Kidney (tissue), 14 donors: Measurements from ENCODE around the gene NEGR1. TPM values are rescaled to one million over a fixed set of nuclear protein-coding genes. Genes with fewer than 3 reads are reported as not detected.

ENCODE experiments used
- DNase-seq, 5 donors: peaks; one replicate each; pipeline ENCODE4 v3.0.0-alpha.2; 2013 to 2020
- FAIRE-seq: peaks from 2 replicates; lab custom pipeline; 2012; peaks lifted over from hg19 to GRCh38; lab: Jason Lieb, UNC
- H3K27ac ChIP-seq, 2 donors: one replicate each; pipeline ENCODE4 v1.7.0; 2013; ENCODE audit warnings: low read depth in 2 of 2, low read length in 2 of 2, inconsistent platforms in 1 of 2
- H3K27me3 ChIP-seq: one replicate; pipeline ENCODE4 v1.7.1; 2013; ENCODE audit warnings: low read length, inconsistent platforms; ENCODE audit not compliant: control insufficient read depth, insufficient read depth
- H3K36me3 ChIP-seq, 3 donors: one replicate each; pipeline versions ENCODE4 v1.7.0 to v1.7.1; 2013; ENCODE audit warnings: low read length in 3 of 3, control low read depth in 1 of 3, inconsistent platforms in 1 of 3; ENCODE audit not compliant: insufficient read depth in 3 of 3, control insufficient read depth in 2 of 3
- H3K4me1 ChIP-seq, 3 donors: one replicate each; pipeline versions ENCODE4 v1.7.0 to v1.7.1; 2013; ENCODE audit warnings: low read length in 3 of 3, inconsistent platforms in 1 of 3, low read depth in 1 of 3; ENCODE audit not compliant: control insufficient read depth in 2 of 3, insufficient read depth in 2 of 3
- H3K4me3 ChIP-seq, 3 donors: one replicate each; pipeline versions ENCODE4 v1.7.0 to v1.8.1; 2013; ENCODE audit warnings: low read length in 3 of 3, control low read depth in 1 of 3, inconsistent platforms in 1 of 3
- H3K9ac ChIP-seq, 3 donors: one replicate each; pipeline versions ENCODE4 v1.7.0 to v1.7.1; 2013; ENCODE audit warnings: low read length in 3 of 3, control low read depth in 1 of 3, inconsistent platforms in 1 of 3
- H3K9me3 ChIP-seq, 3 donors: one replicate each; pipeline versions ENCODE4 v1.7.0 to v1.7.1; 2013; ENCODE audit warnings: low read length in 3 of 3, control low read depth in 1 of 3, inconsistent platforms in 1 of 3; ENCODE audit not compliant: control insufficient read depth in 2 of 3, insufficient read depth in 1 of 3
- intact Hi-C: fragments of 100-400 bp; cut with DNase I; formaldehyde crosslinking; loops from one replicate; pipeline ENCODE4 v1.11.1; 2022
- polyA plus RNA-seq: library from polyadenylated mRNA; stranded (reverse); fragments of 350-450 nt; fragmentation: Illumina TruSeq; extraction: RNeasy Lipid Tissue Mini Kit (QIAGEN cat#74804); gene quantifications from one replicate; pipeline ENCODE4 v1.2.3, GENCODE V29; 2014; ENCODE audit warnings: low read depth, low replicate concordance; ENCODE audit not compliant: insufficient read depth
- total RNA-seq: library from RNA; stranded (reverse); fragmentation: NEBNext Ultra II Directional; extraction: Animal tissue kit (Norgen Biotek cat#: 25700); gene quantifications from one replicate; pipeline ENCODE4 v1.2.1, GENCODE V29; 2021
- TF ChIP-seq, protein P1 (sequence below): IDR thresholded peaks from 3 replicates; pipeline ENCODE4 v1.5.1; 2012; ENCODE audit warnings: mild to moderate bottlenecking, moderate library complexity, borderline replicate concordance; ENCODE audit not compliant: insufficient read depth; ENCODE audit errors: extremely low read depth
- donor health status: control.
- donor health status: control.
- donor health status: control.
- donor health status: control.
- donor health status: control.
- donor health status: DM: yes; HTN: yes; CAD: no.
- donor health status: Normal renal cell carcinoma (clear cell type).

The NEGR1 gene
- total and polyA plus RNA-seq, 2 donors from 2014 or later: 3.0 to 10.2 TPM

DNA sequence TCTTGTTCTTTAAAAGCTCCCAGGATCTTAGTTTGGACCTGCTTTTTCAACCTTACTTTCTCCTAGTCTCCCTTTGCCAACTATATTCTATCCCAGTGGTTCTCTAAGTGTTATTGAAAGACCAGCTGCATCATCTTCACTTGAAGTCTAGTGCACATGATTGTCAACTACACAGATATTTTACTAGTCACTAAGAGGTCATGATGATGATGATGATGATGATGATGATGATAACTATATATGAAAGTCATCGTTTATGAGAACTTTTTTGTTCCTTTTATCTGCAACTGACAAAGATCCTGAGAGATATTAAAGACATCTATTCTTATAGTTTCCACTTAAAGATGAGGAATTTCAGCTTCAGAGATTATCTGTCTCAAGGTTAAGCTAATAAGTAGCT is 722.5 kb downstream of the NEGR1 start:
- no peaks in the 10 kb centered on the region for H3K4me1 ChIP-seq
- no peak for DNase-seq
- H3K36me3 ChIP-seq: no peaks in the 10 kb centered on the region
- H3K4me3 ChIP-seq: no peak overlapping the region
- intact Hi-C loops: no loop called here
- TF ChIP-seq, protein P1, sequence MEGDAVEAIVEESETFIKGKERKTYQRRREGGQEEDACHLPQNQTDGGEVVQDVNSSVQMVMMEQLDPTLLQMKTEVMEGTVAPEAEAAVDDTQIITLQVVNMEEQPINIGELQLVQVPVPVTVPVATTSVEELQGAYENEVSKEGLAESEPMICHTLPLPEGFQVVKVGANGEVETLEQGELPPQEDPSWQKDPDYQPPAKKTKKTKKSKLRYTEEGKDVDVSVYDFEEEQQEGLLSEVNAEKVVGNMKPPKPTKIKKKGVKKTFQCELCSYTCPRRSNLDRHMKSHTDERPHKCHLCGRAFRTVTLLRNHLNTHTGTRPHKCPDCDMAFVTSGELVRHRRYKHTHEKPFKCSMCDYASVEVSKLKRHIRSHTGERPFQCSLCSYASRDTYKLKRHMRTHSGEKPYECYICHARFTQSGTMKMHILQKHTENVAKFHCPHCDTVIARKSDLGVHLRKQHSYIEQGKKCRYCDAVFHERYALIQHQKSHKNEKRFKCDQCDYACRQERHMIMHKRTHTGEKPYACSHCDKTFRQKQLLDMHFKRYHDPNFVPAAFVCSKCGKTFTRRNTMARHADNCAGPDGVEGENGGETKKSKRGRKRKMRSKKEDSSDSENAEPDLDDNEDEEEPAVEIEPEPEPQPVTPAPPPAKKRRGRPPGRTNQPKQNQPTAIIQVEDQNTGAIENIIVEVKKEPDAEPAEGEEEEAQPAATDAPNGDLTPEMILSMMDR: no peak
- H3K27me3 ChIP-seq: no peaks in the 10 kb centered on the region
- H3K9me3 ChIP-seq: no peaks in the 10 kb centered on the region
- no peak overlapping the region for H3K9ac ChIP-seq
- H3K27ac ChIP-seq: no peak overlapping the region
- no peak for FAIRE-seq

DNA sequence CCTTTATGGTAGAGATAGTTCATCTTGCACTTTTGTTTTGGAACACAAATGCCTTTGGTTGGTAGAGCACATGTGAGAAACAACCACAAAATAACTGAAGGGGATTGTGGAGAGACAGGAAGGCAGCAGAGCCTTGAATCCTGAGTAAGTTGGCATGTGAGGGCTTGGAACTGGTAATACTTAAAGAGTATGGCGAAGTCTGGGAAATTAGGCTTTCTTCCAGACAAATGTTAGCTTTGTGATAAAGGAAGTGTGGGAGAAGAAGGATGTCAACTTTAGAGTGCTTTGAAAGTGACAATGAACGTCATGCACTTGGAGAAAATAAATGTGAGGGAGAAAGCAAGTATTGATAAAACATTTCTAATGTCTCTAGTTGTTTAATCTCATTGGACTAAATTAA is 725.2 kb downstream of the NEGR1 start:
- no peak for DNase-seq
- H3K27ac ChIP-seq: no peak overlapping the region
- H3K9me3 ChIP-seq: no peaks in the 10 kb centered on the region
- no peak overlapping the region for H3K4me3 ChIP-seq
- H3K36me3 ChIP-seq: no peaks in the 10 kb centered on the region
- TF ChIP-seq, protein P1: no peak
- H3K9ac ChIP-seq: no peak overlapping the region
- no peak for FAIRE-seq
- intact Hi-C loops: no loop called here
- no peaks in the 10 kb centered on the region for H3K4me1 ChIP-seq
- no peaks in the 10 kb centered on the region for H3K27me3 ChIP-seq

DNA sequence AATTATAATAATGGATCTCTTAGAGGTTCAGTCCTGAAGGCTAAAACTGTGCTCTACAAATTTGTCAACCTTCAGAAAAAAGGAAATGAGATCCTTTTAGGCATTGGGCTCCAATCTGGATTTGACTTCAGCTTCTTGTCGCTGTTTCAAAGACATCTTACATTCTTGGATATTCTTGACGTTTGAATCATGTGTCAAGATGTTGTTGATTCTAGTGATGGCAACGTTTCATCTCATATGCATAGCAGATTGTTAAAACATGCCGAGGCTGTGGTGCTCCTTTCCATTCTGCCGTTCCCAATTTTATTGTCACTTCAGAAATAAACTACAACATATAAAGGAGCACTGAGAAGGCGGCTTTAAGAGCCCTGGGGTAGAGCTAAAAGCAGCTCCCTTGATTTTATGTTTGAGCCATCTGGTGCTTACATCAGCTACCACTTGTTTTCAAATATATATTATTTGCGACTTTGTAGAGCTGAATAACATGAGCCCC is 733.9 kb downstream of the NEGR1 start:
- Histone ChIP-seq H3K27me3 (no peaks in the 10 kb centered on the region), H3K9me3 (no peaks in the 10 kb centered on the region), H3K4me3 (no peak overlapping the region), H3K36me3 (no peaks in the 10 kb centered on the region), H3K4me1 (no peaks in the 10 kb centered on the region), H3K9ac (no peak overlapping the region), H3K27ac (no peak overlapping the region)
- TF ChIP-seq, protein P1: no peak
- DNase-seq: no peak
- intact Hi-C loops: no loop called here
- FAIRE-seq: no peak

DNA sequence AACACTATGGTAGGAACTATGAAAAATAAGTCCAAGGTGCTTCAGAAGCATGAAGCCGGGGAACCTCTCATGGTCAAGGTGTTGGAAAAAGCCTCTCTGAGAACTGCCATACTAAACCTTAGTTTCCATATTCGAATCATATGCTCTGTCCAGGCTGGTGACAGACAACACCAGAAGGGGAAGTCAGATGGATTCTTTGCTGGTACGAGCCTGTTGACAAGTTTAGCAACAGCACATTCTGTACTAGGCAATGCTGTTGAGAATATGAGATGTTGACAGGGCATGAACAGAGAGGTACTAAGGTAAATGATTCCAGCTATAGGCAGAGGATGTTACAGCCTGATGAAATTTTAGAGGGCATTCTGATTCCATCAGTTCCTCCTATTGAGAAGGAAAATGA is 740.2 kb downstream of the NEGR1 start:
- Histone ChIP-seq H3K27me3 (no peaks in the 10 kb centered on the region), H3K9ac (no peak overlapping the region), H3K4me1 (no peaks in the 10 kb centered on the region), H3K27ac (no peak overlapping the region), H3K36me3 (peaks cover 0 to 2% (median 0%) of the 10 kb centered on the region in 3 donors), H3K9me3 (no peaks in the 10 kb centered on the region), H3K4me3 (no peak overlapping the region)
- DNase-seq: no peak
- no peak for FAIRE-seq
- intact Hi-C loops: no loop called here
- TF ChIP-seq, protein P1: no peak
